GM18951 (cell line): ENCODE results near the gene HDHD2.
"Not testable (repeated sequence)": the region's sequence is repeated elsewhere in the genome, so short reads cannot be mapped to it uniquely, and the experiment has no call there.

Experiments
- POLR2A ChIP-seq: IDR thresholded peaks from 4 replicates; pipeline ENCODE4 v1.6.1; 2011; ENCODE audit warnings: mild to moderate bottlenecking; ENCODE audit not compliant: insufficient read length, insufficient read depth; ENCODE audit errors: extremely low read depth
- in situ Hi-C: fragments of 300-500 bp; cut with MboI; formaldehyde crosslinking; loops from one replicate; pipeline ENCODE4 v1.12.0; 2022; ENCODE audit warnings: low sequenced_read_pairs, mixed read lengths, inconsistent platforms; ENCODE audit not compliant: unreplicated experiment

The HDHD2 gene

GRCh38 chr18:47168509-47168908, 18.2 kb upstream of the HDHD2 start:
- no peak for TF ChIP-seq POLR2A
- in situ Hi-C loops: no loop called here

GRCh38 chr18:47166294-47166693, 16.0 kb upstream of the HDHD2 start:
- in situ Hi-C loops: no loop called here
- TF ChIP-seq POLR2A: no peak

- in situ Hi-C loops: no loop called here
Observed at GRCh38 chr18:47163241-47163640, 12.9 kb upstream of the HDHD2 start.

GRCh38 chr18:47160256-47160655, 10.0 kb upstream of the HDHD2 start:
- in situ Hi-C loops: no loop called here

More at GRCh38 chr18:47163241-47163640, 12.9 kb upstream of the HDHD2 start:
- no peak for TF ChIP-seq POLR2A

GRCh38 chr18:47158404-47158803, 8.1 kb upstream of the HDHD2 start:
- in situ Hi-C loops: not testable (repeated sequence)

More at GRCh38 chr18:47160256-47160655, 10.0 kb upstream of the HDHD2 start:
- no peak for TF ChIP-seq POLR2A

- in situ Hi-C loops: no loop called here
Observed at GRCh38 chr18:47151439-47151838, 1.1 kb upstream of the HDHD2 start.

GRCh38 chr18:47150824-47151366, 595 bp upstream of the HDHD2 start:
- no peak for TF ChIP-seq POLR2A
- in situ Hi-C loops: no loop called here

More at GRCh38 chr18:47151439-47151838, 1.1 kb upstream of the HDHD2 start:
- TF ChIP-seq POLR2A: no peak

- in situ Hi-C loops: no loop called here
- TF ChIP-seq POLR2A: no peak
Observed at GRCh38 chr18:47149457-47150028, 757 bp downstream of the HDHD2 start.

- TF ChIP-seq POLR2A: no peak
- in situ Hi-C loops: no loop called here
Observed at GRCh38 chr18:47146206-47146605, 4.1 kb downstream of the HDHD2 start.

GRCh38 chr18:47143899-47144485, 6.3 kb downstream of the HDHD2 start:
- in situ Hi-C loops: no loop called here
- TF ChIP-seq POLR2A: no peak

- TF ChIP-seq POLR2A: no peak
- in situ Hi-C loops: no loop called here
Observed at GRCh38 chr18:47143153-47143552, 7.1 kb downstream of the HDHD2 start.

GRCh38 chr18:47141289-47141688, 9.0 kb downstream of the HDHD2 start:
- no peak for TF ChIP-seq POLR2A
- in situ Hi-C loops: no loop called here

GRCh38 chr18:47121146-47121545, 29.2 kb downstream of the HDHD2 start:
- in situ Hi-C loops: loop anchor here (25.0 kb wide), 1 partner anchor 641 kb away; no protein-coding TSS in a partner anchor

GRCh38 chr18:47120428-47120827, 29.9 kb downstream of the HDHD2 start:
- in situ Hi-C loops: loop anchor here (25.0 kb wide), 1 partner anchor 642 kb away; no protein-coding TSS in a partner anchor
- no peak for TF ChIP-seq POLR2A

More at GRCh38 chr18:47121146-47121545, 29.2 kb downstream of the HDHD2 start:
- TF ChIP-seq POLR2A: no peak

- TF ChIP-seq POLR2A: no peak
- in situ Hi-C loops: loop anchor here (25.0 kb wide), 1 partner anchor 643 kb away; no protein-coding TSS in a partner anchor
Observed at GRCh38 chr18:47118981-47119380, 31.3 kb downstream of the HDHD2 start.
